Measurements from ENCODE around the gene IPO13. TPM values are rescaled to one million over a fixed set of nuclear protein-coding genes. Genes with fewer than 3 reads are reported as not detected.

The IPO13 gene
- total RNA-seq, 6 donors from 2014 or later: 16.9 to 46.1 (median 24.1) TPM

- Histone ChIP-seq H3K36me3 (peaks cover 0 to 5% (median 2%) of the 10 kb centered on the region in 4 donors), H3K9me3 (no peaks in the 10 kb centered on the region), H3K4me3 (no peak overlapping the region), H3K27me3 (no peaks in the 10 kb centered on the region), H3K27ac (no peak overlapping the region), H3K4me1 (peaks cover 24 to 40% (median 26%) of the 10 kb centered on the region in 4 donors)
- DNase-seq (no peak), ATAC-seq (ENCODE audit: low FRiP score in 2 of 2) (no peak)
- WGBS, 2 donors: 95 to 100% methylated on average over 1 of the region's 1 CpG
- no peak for TF ChIP-seq EP300 (IDR thresholded peaks at IDR 0.05)
These were observed 1.9 kb upstream of the IPO13 start for GRCh38 chr1:43944860-43945259.

DNA sequence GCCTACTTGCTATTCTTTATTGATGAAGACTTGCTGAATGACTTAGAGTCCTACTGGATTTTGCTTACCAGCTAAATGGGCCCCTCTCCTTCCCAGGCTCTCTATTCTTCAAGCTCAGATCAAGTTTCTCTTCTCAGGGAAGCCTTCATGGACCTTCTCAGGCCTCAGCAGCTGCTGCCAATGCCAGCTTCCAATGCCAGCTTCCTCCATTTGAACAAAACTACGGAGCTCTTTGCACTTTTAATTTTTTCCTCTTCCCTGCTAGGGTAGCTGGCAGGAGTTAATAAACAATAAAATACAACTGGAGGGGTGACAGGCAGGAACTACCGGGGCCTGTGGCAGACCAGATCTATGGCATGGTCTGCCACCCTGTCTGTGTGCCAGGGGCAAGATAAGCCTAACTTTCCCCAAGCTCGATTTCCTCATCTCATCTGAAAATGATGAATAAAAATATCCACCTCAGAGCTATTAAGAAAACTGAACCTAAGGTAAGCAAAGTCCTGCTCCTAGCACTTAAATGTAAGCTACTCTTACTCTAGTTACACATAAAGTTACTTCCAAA is 995 bp upstream of the IPO13 start:
- Histone ChIP-seq H3K27me3 (no peaks in the 10 kb centered on the region), H3K4me1 (peaks cover 24 to 45% (median 26%) of the 10 kb centered on the region in 4 donors), H3K27ac (peak overlapping the region; percentile 96 to 99 (median 99)), H3K9me3 (no peaks in the 10 kb centered on the region), H3K4me3 (peak overlapping the region; percentile 61 to 77 (median 69)), H3K36me3 (peaks cover 0 to 11% (median 3%) of the 10 kb centered on the region in 4 donors)
- 0 to 4% methylated on average over 3 of the region's 3 CpGs for WGBS, 2 donors
- TF ChIP-seq CTCF (IDR thresholded peaks at IDR 0.05): no peak
- no peak for TF ChIP-seq EP300 (IDR thresholded peaks at IDR 0.05)
- no peak for TF ChIP-seq POLR2A (IDR thresholded peaks at IDR 0.05)
- TF ChIP-seq POLR2AphosphoS5 (IDR thresholded peaks at IDR 0.05): no peak
- ATAC-seq (ENCODE audit: low FRiP score in 2 of 2): no peak
- no peak for DNase-seq

DNA sequence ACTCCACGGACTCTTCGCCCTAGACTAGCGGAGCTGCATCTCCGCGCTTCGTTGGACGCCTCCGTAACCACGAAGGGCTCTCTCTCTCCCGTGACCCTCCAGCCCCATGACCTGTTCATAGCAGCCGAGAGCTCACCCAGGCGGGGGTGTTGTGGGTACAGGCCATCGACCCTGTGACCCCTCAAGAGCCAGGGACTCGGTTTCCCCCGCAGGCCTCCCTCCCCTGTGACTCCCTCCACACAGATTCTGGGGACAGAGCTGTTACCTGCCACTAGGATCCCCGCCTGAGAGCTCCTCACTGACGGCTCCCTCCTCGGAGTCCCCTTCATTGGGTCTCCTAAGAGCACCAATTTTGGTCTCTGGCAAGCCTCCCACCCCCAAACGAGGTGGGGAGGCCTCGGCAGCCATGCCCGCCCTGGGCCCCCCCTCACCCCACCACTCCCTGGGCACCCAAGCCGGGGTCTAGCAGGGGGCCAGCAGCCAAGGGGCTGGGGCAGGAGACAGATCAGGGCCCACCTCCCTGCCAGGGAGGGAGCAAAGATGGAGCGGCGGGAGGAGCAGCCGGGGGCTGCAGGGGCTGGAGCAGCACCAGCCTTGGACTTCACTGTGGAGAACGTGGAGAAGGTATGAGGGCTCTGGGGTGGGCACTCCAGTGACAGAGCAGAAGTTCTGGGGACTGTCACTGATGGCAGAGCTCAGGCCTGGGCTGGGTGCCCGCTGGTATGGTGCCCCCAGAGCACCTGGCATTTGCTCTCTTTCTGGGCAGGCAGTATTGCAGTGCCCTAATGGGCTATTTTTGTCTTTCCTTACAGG is 517 bp downstream of the IPO13 start:
- peak overlapping the region; percentile 61 to 77 (median 69) for H3K4me3 ChIP-seq
- H3K36me3 ChIP-seq: peaks cover 0 to 11% (median 3%) of the 10 kb centered on the region in 4 donors
- ATAC-seq (ENCODE audit: low FRiP score in 2 of 2) (peak in 1 of 2 donors; percentile 0), DNase-seq (peak in 1 of 2 donors; percentile 67)
- WGBS, 2 donors: 1 to 9% methylated on average over 11 to 20 of the region's 27 CpGs
- peak overlapping the region; percentile 96 to 99 (median 99) for H3K27ac ChIP-seq
- no peak for TF ChIP-seq POLR2AphosphoS5 (IDR thresholded peaks at IDR 0.05)
- TF ChIP-seq POLR2A (IDR thresholded peaks at IDR 0.05): no peak
- TF ChIP-seq CTCF (IDR thresholded peaks at IDR 0.05): no peak
- TF ChIP-seq EP300 (IDR thresholded peaks at IDR 0.05): no peak
- no peaks in the 10 kb centered on the region for H3K27me3 ChIP-seq
- H3K4me1 ChIP-seq: peaks cover 24 to 50% (median 26%) of the 10 kb centered on the region in 4 donors
- H3K9me3 ChIP-seq: no peaks in the 10 kb centered on the region

GRCh38 chr1:43947874-43948437 is 1.2 kb downstream of the IPO13 start:
- Histone ChIP-seq H3K27ac (peak overlapping the region in 1 of 4 donors; percentile 96), H3K9me3 (no peaks in the 10 kb centered on the region), H3K27me3 (no peaks in the 10 kb centered on the region), H3K4me1 (peaks cover 24 to 50% (median 26%) of the 10 kb centered on the region in 4 donors), H3K36me3 (peaks cover 0 to 11% (median 3%) of the 10 kb centered on the region in 4 donors), H3K4me3 (peak overlapping the region in 3 of 4 donors; percentile 61 to 70 (median 68))
- ATAC-seq (ENCODE audit: low FRiP score in 2 of 2) (no peak), DNase-seq (no peak)
- WGBS, 2 donors: 48 to 52% methylated on average over 2 to 3 of the region's 3 CpGs
- no peak for TF ChIP-seq POLR2AphosphoS5 (IDR thresholded peaks at IDR 0.05)
- TF ChIP-seq EP300 (IDR thresholded peaks at IDR 0.05): no peak
- TF ChIP-seq CTCF (IDR thresholded peaks at IDR 0.05): no peak
- TF ChIP-seq POLR2A (IDR thresholded peaks at IDR 0.05): no peak

DNA sequence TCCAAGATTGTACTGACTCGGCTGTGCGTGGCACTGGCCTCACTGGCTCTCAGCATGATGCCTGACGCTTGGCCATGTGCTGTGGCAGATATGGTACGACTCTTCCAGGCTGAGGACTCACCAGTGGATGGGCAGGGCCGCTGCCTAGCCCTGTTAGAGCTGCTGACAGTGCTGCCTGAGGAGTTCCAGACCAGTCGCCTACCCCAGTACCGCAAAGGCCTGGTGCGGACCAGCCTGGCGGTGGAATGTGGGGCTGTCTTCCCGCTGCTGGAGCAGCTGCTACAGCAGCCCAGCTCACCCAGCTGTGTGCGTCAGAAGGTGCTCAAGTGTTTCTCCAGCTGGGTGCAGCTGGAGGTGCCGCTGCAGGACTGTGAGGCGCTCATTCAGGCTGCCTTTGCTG is 2.9 kb downstream of the IPO13 start:
- Histone ChIP-seq H3K4me1 (peaks cover 24 to 50% (median 26%) of the 10 kb centered on the region in 4 donors), H3K36me3 (peaks cover 0 to 11% (median 3%) of the 10 kb centered on the region in 4 donors), H3K9me3 (no peaks in the 10 kb centered on the region), H3K27me3 (no peaks in the 10 kb centered on the region), H3K27ac (no peak overlapping the region), H3K4me3 (no peak overlapping the region)
- DNase-seq (peak in 1 of 2 donors; percentile 60), ATAC-seq (ENCODE audit: low FRiP score in 2 of 2) (no peak)
- WGBS, 2 donors: 92% methylated on average over 13 of the region's 13 CpGs; no CpG with 5 or more reads in 1 of the 2 donors
- no peak for TF ChIP-seq EP300 (IDR thresholded peaks at IDR 0.05)
- no peak for TF ChIP-seq POLR2A (IDR thresholded peaks at IDR 0.05)
- no peak for TF ChIP-seq CTCF (IDR thresholded peaks at IDR 0.05)
- TF ChIP-seq POLR2AphosphoS5 (IDR thresholded peaks at IDR 0.05): no peak

All from upper lobe of left lung (tissue), 6 donors.